Choroid plexus epithelial cell (primary cell): ENCODE measurements around the gene CD6.

Source experiments
- DNase-seq: peaks from one replicate; pipeline ENCODE4 v3.0.0-alpha.2; 2010; ENCODE audit warnings: low read depth
- H3K4me3 ChIP-seq: 2 replicates; pipeline ENCODE4 v1.5.1; 2011; ENCODE audit warnings: low read depth, mild to moderate bottlenecking, control low read depth, low read length, moderate library complexity
- CTCF ChIP-seq: conservative IDR thresholded peaks from 2 replicates; pipeline ENCODE4 v1.5.1; 2011; ENCODE audit warnings: low read depth, mild to moderate bottlenecking, control low read depth, inconsistent platforms, low read length, moderate library complexity

CD6 gene

GRCh38 chr11:60934790-60935605 is 36.5 kb upstream of the CD6 start:
- no peak for TF ChIP-seq CTCF
- DNase-seq: no peak
- H3K4me3 ChIP-seq: no peak overlapping the region

- H3K4me3 ChIP-seq: no peak overlapping the region
- DNase-seq: no peak
- TF ChIP-seq CTCF: no peak
Observed at GRCh38 chr11:60935676-60936442, 35.6 kb upstream of the CD6 start.

GRCh38 chr11:60936467-60937143 is 34.9 kb upstream of the CD6 start:
- DNase-seq: no peak
- TF ChIP-seq CTCF: no peak
- H3K4me3 ChIP-seq: no peak overlapping the region

- H3K4me3 ChIP-seq: no peak overlapping the region
- TF ChIP-seq CTCF: no peak
- no peak for DNase-seq
Observed at GRCh38 chr11:60937144-60937527, 34.3 kb upstream of the CD6 start.

- TF ChIP-seq CTCF: no peak
- DNase-seq: no peak
- H3K4me3 ChIP-seq: no peak overlapping the region
Observed at GRCh38 chr11:60937811-60938210, 33.7 kb upstream of the CD6 start.

- no peak for TF ChIP-seq CTCF
- DNase-seq: no peak
Observed at GRCh38 chr11:60938500-60938899, 33.0 kb upstream of the CD6 start.

More at GRCh38 chr11:60938500-60938899, 33.0 kb upstream of the CD6 start:
- H3K4me3 ChIP-seq: no peak overlapping the region
